Thyroid gland (tissue), 4 donors: ENCODE measurements around the gene KIAA2012.

Experiments
- CTCF ChIP-seq, 6 experiments: fragments of 200-600 bp in 3 of 6; fragments of 450-650 bp in 3 of 6; sonication (generic) in 3 of 6; IDR thresholded peaks; one replicate each; pipeline ENCODE4 v1.5.1; 2016 to 2019; ENCODE audit warnings: antibody characterized with exemption in 6 of 6, mild to moderate bottlenecking in 2 of 6, inconsistent platforms in 1 of 6, moderate library complexity in 1 of 6
- POLR2A ChIP-seq, 2 donors: fragments of 450-650 bp; IDR thresholded peaks; one replicate each; pipeline ENCODE4 v1.6.1; 2017; ENCODE audit warnings: antibody characterized with exemption in 2 of 2, mild to moderate bottlenecking in 2 of 2, moderate library complexity in 1 of 2

GRCh38 chr2:202185156-202185555 is 112.1 kb downstream of the KIAA2012 start:
- TF ChIP-seq POLR2A (IDR thresholded peaks at IDR 0.05) (no peak), CTCF (IDR thresholded peaks at IDR 0.05) (no peak)
